Left ventricle myocardium inferior (tissue), 1 donor: ENCODE data around the gene WRNIP1. TPM values are rescaled to one million over a fixed set of nuclear protein-coding genes. Genes with fewer than 3 reads are reported as not detected.

ENCODE experiments used
- DNase-seq: peaks from one replicate; pipeline ENCODE4 v3.0.0-alpha.2; 2020
- H3K27ac ChIP-seq: fragments of 200-600 bp; replicated peaks from 2 replicates; pipeline ENCODE4 v1.8.0; 2021
- H3K27me3 ChIP-seq: fragments of 200-600 bp; 2 replicates; pipeline ENCODE4 v1.8.0; 2021; ENCODE audit warnings: low read depth
- H3K36me3 ChIP-seq: fragments of 200-600 bp; 2 replicates; pipeline ENCODE4 v1.8.0; 2021
- H3K4me1 ChIP-seq: fragments of 200-600 bp; 2 replicates; pipeline ENCODE4 v1.8.0; 2021
- H3K4me3 ChIP-seq: fragments of 200-600 bp; 2 replicates; pipeline ENCODE4 v1.8.0; 2021; ENCODE audit warnings: mild to moderate bottlenecking, moderate library complexity
- H3K9me3 ChIP-seq: fragments of 200-600 bp; replicated peaks from 2 replicates; pipeline ENCODE4 v1.8.0; 2021
- intact Hi-C: fragments of 100-400 bp; cut with micrococcal nuclease; formaldehyde crosslinking; loops from one replicate; pipeline ENCODE4 v1.11.0; 2022
- total RNA-seq: library from RNA; stranded (reverse); fragmentation: NEBNext Ultra II Directional; extraction: Animal tissue kit (Norgen Biotek cat#: 25700); gene quantifications from one replicate; pipeline ENCODE4 v1.2.1, GENCODE V29; 2021
- TF ChIP-seq, protein P1 (sequence below): fragments of 200-600 bp; IDR thresholded peaks from 2 replicates; pipeline ENCODE4 v1.8.0; 2021; ENCODE audit warnings: antibody characterized with exemption, mild to moderate bottlenecking, borderline replicate concordance
- donor health status: DM: no; HTN: yes; CAD: no; lungs with severe emphysema.

The WRNIP1 gene
- total RNA-seq, 1 donor from 2014 or later = 39.4 TPM

DNA sequence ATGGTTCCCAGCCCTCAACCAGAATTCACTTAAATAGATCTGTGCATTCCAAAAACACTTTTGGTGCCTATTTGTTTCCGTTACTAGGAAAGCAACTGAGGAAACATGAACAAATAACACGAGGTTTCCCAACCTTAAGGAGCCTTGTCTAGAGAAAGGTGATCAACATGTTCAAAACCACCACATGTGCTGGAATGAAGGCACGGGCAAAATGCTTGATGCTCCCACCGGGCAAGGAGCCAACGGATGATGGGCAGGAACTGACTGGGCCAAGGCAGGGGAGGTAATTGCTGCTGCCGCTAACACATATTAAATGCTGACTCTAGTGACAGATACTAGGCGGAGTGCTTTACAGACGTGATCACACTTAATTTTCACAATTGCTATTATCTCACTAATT, 17.0 kb upstream of the WRNIP1 start:
- DNase-seq = no peak
- Histone ChIP-seq H3K27me3 (no peaks in the 10 kb centered on the region), H3K4me3 (no peak overlapping the region), H3K27ac (no peak overlapping the region), H3K9me3 (no peaks in the 10 kb centered on the region), H3K4me1 (peaks cover 28% of the 10 kb centered on the region), H3K36me3 (no peaks in the 10 kb centered on the region)
- intact Hi-C loops = loop anchor here (5.0 kb wide), 1 partner anchor 1151 kb away; no protein-coding TSS in a partner anchor
- TF ChIP-seq, protein P1, sequence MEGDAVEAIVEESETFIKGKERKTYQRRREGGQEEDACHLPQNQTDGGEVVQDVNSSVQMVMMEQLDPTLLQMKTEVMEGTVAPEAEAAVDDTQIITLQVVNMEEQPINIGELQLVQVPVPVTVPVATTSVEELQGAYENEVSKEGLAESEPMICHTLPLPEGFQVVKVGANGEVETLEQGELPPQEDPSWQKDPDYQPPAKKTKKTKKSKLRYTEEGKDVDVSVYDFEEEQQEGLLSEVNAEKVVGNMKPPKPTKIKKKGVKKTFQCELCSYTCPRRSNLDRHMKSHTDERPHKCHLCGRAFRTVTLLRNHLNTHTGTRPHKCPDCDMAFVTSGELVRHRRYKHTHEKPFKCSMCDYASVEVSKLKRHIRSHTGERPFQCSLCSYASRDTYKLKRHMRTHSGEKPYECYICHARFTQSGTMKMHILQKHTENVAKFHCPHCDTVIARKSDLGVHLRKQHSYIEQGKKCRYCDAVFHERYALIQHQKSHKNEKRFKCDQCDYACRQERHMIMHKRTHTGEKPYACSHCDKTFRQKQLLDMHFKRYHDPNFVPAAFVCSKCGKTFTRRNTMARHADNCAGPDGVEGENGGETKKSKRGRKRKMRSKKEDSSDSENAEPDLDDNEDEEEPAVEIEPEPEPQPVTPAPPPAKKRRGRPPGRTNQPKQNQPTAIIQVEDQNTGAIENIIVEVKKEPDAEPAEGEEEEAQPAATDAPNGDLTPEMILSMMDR = no peak

DNA sequence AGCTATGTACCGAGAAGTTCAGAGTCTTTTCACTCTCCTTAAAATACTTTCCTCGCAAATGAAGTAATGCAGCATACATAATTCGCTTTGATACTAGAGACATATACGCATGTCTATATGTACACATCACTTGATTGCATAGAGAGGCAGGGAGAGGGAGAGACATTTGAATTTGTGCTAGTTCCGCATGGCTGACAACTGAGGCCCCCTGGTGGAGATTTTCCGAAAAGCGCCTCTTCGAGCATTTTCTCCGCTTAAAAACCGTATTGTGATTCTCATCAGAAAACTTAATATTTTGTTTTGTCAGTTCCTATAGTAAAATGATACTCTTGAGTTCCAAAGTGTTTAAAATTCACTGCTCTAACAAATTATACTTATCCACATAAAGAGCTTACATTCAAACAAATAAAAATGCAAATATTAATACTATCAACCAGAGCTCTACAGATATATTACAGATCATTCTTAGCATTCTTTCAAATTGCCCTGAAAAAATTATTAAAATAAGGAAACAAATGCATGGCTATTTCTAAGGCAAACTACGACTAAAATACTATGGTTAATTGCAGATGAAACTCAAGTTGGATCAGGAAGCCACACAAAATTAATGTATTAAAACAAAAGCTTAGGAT, 15.1 kb upstream of the WRNIP1 start:
- intact Hi-C loops = loop anchor here (5.0 kb wide), 1 partner anchor 1153 kb away; no protein-coding TSS in a partner anchor

DNA sequence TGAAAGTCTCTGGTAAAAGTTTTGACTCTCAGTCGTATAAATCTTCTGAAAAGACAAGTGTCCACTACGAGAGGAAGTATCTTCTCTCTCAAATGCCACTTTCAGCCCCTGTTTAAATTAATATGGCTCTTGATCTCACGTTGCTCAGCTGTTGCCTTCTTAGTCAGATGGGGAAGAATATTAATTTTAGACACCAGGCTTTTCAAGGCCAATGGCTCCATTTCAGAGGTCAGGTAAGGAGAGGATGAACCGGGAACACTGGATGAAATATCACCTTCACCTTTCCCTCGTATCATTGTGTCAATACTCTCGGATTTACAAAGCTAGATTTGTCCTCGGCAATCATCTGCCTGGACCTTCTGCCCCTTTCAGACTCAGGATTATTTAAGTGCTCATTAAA, 14.4 kb upstream of the WRNIP1 start, which contains the start of gene MYLK4:
TSS of gene MYLK4 (minus strand) at position 91 of the 400 bp plus-strand sequence. CDS start 1,628 bp downstream, outside the sequence.
- H3K27ac ChIP-seq = no peak within 1 kb of the TSS
- TF ChIP-seq, protein P1 = no peak
- H3K4me3 ChIP-seq = peak within 1 kb of the TSS; percentile 41
- DNase-seq = no peak
- H3K36me3 ChIP-seq = no peaks in the 10 kb centered on the region
- no peaks in the 10 kb centered on the region for H3K9me3 ChIP-seq
- intact Hi-C loops = no loop called here
- peaks cover 21% of the 10 kb centered on the region for H3K4me1 ChIP-seq
- H3K27me3 ChIP-seq = no peaks in the 10 kb centered on the region

More for the DNA sequence above, 15.1 kb upstream of the WRNIP1 start:
- Histone ChIP-seq H3K9me3 (no peaks in the 10 kb centered on the region), H3K36me3 (no peaks in the 10 kb centered on the region), H3K27ac (no peak overlapping the region), H3K4me1 (peaks cover 21% of the 10 kb centered on the region), H3K4me3 (peak overlapping the region; percentile 41), H3K27me3 (no peaks in the 10 kb centered on the region)
- TF ChIP-seq, protein P1 = peak; percentile 92
- peak; percentile 51 for DNase-seq

DNA sequence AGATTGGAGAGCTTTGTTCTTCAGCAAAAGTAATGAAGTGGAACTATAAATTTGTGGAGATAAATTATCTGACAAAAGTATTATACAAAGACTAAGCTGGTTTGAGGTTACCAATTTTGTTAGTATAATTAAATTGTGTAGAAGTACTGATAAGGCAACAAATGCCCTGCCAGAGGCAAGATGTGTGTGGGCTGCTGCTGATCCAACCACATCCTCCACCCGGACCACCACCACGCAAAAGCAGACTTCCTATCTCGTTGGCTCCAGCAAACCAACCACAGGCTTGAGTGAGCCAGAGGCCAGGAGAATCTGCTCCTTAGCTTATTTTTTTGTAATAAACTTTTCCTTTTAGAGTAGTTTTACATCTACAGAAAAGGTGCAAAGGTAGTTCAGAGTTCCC, 13.3 kb upstream of the WRNIP1 start:
- no peak for DNase-seq
- Histone ChIP-seq H3K27ac (no peak overlapping the region), H3K36me3 (no peaks in the 10 kb centered on the region), H3K4me3 (no peak overlapping the region), H3K27me3 (no peaks in the 10 kb centered on the region), H3K4me1 (peaks cover 21% of the 10 kb centered on the region), H3K9me3 (no peaks in the 10 kb centered on the region)
- TF ChIP-seq, protein P1 = no peak
- intact Hi-C loops = no loop called here

DNA sequence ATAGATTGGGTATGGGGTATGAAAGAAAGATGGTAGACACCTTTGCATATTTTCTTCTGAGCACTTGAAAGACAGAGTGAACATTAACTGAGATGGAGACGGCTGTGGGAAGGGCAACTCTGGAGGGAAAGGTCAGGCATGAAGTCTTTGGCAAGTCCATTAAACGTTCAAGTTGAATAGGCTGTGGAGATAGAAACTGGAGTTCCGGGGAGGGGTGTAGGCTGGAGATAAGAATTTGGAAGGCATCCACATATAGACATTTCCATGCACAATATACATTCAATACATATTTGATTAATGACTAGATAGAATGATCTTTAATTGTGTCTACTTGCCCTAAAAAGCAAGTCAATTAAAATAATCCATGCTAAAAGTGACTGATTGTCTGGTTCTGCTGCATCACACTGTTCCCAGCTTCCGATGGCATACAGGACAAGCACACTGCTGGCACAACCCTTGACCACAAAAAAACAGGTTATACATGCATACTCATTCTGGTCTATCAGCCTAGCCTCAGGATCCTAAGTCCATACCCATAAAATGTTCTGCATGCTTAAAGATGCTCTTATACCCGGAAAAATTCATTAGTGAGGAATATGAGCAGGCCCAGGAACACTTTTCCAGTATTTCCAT, 12.6 kb upstream of the WRNIP1 start:
- Histone ChIP-seq H3K27ac (no peak overlapping the region), H3K4me1 (peaks cover 21% of the 10 kb centered on the region)

More for the DNA sequence above, 12.6 kb upstream of the WRNIP1 start:
- Histone ChIP-seq H3K4me3 (no peak overlapping the region), H3K36me3 (no peaks in the 10 kb centered on the region), H3K9me3 (no peaks in the 10 kb centered on the region), H3K27me3 (no peaks in the 10 kb centered on the region)
- TF ChIP-seq, protein P1 = no peak
- DNase-seq = no peak
- intact Hi-C loops = no loop called here
